Measurements from ENCODE around the gene NBPF1. TPM values are rescaled to one million over a fixed set of nuclear protein-coding genes. Genes with fewer than 3 reads are reported as not detected.
"Not testable (repeated sequence)": the region's sequence is repeated elsewhere in the genome, so short reads cannot be mapped to it uniquely, and the experiment has no call there.

Gene NBPF1
- total RNA-seq, 1 experiment from 2014 or later, result 24.5 TPM

DNA sequence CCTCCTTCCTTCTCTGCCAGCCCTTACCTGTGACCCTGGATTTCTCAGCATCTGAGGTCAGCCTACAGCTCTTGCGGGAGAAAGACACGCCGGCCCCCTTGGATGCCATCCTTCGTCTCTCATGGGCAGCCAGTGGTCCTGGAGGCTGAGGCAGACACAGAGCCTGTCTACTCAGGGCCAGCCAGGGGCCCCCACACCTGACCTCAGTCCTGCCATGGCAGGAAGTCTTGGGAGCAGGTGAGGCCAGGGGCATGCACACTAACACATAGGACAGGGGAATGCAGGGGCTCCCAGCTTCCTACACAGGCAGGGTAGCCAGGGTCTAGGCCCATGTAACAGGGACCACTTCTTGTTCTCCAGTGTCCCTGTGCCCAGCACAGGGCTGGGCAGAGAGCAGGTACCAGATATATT is 29.6 kb upstream of the NBPF1 start:
- not testable (repeated sequence) for DNase-seq (ENCODE audit: low read depth)

DNA sequence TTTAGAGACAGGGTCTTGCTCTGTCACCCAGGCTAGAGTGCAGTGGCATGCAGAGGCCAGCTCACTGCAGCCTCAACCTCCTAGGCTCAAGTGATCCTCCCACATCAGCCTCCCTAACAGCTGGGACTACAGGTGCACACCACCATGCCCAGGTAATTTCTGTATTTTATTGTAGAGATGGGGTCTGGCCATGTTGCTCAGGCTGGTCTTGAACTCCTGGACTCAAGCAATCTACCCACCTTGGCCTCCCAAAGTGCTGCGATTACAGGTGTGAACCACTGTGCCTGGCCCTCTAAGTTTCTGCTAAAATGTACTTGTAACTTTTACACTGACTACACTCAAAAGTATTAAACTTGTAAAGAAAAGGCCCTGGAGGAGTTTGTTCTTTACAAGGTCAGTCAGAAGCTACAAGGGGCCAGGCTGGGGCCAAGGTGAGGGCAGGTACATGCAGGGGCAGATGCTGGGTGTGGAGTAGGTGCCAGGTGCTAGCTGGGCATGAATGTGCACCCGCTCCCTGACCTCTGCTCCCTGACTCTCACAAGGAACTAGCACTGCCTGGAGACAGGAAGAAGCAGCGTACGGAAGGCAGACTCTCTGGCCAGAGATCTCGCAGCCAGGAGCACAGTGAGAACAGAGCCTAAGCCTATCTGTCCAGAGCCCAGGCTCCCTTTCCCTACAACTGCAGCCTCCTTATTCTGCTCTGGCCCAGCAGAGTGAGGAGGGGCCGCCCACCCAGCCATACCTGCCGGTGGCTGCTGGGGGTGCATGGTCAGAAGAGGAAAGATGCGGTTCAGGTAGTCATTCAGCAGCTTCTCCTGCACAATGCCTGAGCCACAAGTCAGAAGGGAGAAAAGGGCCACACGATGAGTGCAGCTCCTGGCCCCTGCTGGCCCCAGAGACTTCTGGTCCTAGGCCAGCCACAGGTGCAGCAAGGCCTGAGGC is 28.9 kb upstream of the NBPF1 start:
- DNase-seq (ENCODE audit: low read depth); in situ Hi-C loops (cut with HindIII; ENCODE audit: low pct_unique_long_range_greater_than_20kb, low sequenced_read_pairs): not testable (repeated sequence)

More for the DNA sequence above, 29.6 kb upstream of the NBPF1 start:
- in situ Hi-C loops (cut with HindIII; ENCODE audit: low pct_unique_long_range_greater_than_20kb, low sequenced_read_pairs), result not testable (repeated sequence)

DNA sequence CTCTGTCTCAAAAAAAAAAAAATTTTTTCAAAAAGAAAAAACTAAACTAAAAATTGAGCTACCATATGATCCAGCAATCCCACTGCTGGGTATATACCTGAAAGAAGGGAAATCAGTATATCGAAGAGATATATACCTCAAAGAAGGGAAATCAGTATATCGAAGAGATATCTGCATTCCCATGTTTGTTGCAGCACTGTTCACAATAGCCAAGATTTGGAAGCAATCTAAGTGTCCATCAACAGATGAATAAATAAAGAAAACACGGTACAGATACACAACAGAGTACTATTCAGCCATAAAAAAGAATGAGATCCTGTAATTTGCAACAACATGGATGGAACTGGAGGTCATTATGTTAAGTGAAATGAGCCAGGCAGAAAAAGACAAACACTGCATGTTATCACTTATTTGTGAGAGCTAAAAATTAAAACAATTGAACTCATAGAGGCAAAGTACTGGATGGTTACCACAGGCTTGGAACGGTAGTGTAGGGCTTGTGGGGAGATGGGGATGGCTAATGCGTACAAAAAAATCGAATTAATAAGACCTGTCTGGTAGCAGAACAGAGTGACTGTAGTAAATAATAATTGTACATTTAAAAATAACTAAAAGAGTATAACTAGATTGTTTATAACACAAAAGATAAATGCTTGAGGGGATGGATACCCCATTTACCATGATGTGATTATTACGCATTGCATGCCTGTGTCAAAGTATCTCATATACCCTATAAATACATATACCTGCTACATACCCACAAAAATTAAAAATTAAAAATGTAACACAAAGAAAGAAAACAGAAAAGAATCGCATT is 28.0 kb upstream of the NBPF1 start:
- in situ Hi-C loops (cut with HindIII; ENCODE audit: low pct_unique_long_range_greater_than_20kb, low sequenced_read_pairs); DNase-seq (ENCODE audit: low read depth): not testable (repeated sequence)

DNA sequence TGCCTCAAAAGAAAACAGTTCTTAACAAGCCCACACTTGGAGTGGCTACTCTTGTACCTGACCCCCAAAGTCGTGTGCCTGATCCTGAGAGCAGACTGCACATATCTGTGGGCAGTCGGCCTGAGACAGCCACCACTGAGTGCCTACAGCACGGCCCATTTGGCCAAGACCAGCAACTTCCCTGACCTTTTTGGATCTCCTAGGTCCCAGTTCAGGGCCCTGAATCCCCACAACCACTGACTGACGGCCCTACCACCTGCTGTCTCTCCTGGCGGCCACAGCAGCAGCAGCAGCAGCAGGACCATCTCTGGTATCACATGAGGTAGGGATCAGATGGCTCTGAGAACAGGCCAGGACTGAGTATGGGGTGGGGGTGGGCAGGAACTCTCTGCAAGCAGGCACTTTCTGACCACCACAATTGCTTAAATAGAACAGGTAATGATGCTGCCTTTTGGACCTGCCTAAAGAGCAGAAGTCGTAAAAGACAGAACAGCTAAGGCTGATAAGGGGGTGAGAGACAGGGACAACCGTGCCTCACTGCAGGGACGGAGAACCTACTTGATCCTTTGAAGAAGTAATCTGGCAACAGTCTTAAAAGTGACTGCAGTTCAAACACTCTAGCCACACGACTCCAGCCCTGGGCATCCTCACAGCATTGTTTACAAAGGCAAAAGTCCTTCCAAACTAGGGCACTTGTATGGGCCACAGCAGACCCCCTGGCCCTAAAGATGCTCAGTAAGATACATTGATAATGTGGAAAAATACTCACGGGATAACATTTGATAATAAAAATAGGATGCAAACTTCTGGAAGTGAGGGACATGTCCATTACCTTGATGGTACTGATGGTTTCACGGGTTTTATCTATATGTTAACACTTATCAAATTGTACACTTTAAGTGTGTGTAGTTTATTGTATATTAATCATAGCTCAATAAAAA is 26.0 kb upstream of the NBPF1 start:
- DNase-seq (ENCODE audit: low read depth); in situ Hi-C loops (cut with HindIII; ENCODE audit: low pct_unique_long_range_greater_than_20kb, low sequenced_read_pairs): not testable (repeated sequence)

DNA sequence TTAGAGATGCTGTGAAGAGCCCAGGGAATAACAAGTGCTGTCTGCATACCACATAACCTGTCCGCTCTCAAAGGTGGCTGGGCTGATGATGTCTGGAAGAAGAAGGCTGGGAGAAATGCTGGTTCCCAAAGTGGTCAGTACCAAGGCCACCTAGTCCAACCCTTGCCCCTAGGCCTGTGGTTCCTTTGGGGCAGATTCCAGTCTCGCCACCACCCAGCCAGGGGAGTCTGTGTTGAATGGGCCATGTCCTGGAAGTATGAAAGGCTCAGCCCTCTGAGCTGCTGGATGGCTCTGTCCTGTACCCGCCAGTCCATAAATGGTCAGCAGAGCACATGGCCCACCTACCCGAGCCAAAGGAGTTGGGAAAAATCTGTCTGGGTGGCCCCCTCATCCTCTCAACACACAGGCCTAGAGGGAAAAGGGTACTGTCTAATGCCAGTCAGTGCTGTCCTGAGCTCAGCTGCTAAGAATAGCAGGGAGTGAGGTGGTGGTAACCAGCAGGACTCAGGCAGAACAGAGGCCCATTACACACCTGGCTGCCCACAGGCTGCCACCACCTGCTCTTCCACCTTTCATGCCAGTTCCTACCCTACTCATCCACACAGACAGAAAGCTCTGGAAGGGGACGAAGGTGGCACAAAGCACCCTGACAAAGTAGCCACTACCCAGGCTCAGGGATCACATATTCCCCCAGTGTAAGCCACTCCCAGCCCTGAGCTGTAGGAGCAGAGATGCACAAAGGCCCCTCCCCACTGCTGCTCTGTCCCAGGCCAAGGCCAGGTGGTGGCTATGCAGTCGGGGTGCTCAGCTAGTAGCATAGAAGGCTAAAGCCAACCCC is 24.8 kb upstream of the NBPF1 start:
- in situ Hi-C loops (cut with HindIII; ENCODE audit: low pct_unique_long_range_greater_than_20kb, low sequenced_read_pairs); DNase-seq (ENCODE audit: low read depth): not testable (repeated sequence)

DNA sequence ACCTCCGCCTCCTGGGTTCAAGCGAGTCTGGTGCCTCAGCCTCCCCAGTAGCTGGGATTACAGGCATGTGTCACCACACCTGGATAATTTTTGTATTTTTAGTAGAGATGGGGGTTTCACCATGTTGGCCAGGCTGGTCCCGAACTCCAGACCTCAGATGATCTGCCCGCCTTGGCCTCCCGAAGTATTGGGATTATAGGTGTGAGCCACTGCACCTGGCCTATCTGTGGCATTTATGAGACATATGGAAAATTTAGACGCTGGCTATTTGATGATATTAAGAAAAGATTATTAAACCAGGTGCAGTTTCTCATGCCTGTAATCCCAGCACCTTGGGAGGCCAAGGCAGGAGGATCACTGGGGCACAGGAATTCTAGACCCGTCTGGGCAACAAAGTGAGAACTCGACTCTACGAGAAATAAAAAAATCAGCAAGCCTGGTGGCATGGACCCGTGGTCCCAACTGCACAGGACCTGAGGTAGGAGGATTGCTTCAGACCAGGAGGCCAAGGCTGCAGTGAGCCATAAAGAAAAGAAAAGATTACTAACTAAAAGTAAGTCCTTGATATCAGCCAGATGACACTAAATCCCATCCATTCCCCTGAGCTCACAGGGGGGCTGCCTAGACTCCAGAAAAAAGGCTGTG is 23.3 kb upstream of the NBPF1 start:
- in situ Hi-C loops (cut with HindIII; ENCODE audit: low pct_unique_long_range_greater_than_20kb, low sequenced_read_pairs); DNase-seq (ENCODE audit: low read depth): not testable (repeated sequence)

DNA sequence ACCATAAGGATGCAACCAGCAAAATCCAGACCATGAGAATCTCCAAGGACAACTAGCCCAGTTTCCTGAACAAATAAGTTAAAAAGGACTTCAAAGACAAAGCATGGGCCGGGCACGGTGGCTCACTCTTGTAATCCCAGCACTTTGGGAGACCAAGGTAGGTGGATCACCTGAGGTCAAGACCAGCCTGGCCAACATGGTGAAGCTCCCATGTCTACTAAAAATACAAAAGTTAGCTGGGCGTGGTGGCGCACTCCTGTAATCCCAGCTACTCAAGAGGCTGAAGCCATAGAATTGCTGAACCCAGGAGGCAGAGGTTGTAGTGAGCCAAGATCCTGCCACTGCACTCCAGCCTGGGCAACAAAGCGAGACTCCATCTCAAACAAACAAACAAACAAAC is 22.6 kb upstream of the NBPF1 start:
- DNase-seq (ENCODE audit: low read depth); in situ Hi-C loops (cut with HindIII; ENCODE audit: low pct_unique_long_range_greater_than_20kb, low sequenced_read_pairs): not testable (repeated sequence)

DNA sequence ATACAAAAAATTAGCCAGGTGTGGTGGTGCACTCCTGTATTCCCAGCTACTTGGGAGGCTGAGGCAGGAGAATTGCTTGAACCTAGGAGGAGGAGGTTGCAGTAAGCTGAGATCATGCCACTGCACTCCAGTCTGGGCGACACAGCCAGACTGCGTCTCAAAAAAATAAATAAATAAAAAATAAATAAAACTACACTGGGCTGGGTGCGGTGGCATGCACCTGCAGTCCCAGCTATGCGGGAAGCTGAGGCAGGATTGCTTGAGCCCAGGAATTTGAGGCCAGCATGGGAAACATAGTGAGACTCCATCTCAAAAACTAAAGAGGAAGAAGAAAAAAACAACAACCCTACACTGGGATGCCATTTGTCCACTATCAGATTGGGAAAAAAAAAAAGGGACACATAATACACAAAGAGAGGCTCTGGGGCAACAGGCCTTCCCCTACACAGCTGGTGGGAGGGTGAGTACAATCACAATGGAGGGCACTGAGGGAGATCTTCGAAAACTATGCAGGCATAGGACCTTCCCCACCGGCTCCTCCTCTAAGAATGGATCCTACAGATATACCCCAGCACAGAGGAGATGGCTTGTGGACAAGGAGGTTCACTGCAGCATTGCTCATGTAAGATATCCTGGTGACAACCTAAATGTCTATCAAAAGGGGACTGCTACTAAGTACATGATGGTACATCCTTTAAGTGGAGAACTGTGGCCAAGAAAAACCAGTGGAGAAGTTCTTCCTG is 20.3 kb upstream of the NBPF1 start:
- in situ Hi-C loops (cut with HindIII; ENCODE audit: low pct_unique_long_range_greater_than_20kb, low sequenced_read_pairs); DNase-seq (ENCODE audit: low read depth): not testable (repeated sequence)

DNA sequence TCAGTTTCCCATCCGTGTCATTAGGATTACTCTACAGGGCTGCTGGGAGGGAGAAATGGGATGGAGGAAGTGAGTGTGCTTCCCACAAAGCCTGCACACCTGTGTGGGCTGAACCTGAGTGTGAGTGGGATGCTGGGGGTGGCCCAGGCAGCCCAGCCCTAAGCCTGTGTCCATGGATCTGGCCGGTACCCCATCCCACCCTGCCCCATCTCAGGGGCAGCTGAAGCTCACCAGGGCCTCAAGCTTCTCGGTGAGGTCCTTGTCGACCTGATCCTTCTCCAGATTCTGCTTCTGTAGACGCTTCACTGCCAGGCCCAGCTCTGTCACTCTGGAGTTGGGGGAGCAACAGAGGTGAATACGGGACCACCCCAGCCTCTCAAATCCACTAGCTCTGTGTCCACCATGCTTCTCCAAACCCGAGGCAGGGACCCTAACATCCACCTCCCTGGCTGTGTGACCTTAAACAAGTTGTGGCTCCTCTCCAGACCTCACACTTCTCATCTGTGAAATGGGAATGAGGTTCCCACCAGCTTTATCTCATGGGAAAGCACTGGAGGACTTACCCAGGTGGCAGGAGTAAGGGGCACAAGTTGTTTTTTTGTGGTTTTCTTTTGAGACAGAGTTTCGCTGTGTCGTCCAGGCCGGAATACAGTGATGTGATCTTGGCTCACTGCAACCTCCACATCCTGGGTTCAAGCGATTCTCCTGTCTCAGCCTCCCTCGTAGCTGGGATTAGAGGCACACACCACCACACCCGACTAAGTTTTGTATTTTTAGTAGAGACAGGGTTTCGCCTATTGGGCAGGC is 18.9 kb upstream of the NBPF1 start:
- in situ Hi-C loops (cut with HindIII; ENCODE audit: low pct_unique_long_range_greater_than_20kb, low sequenced_read_pairs); DNase-seq (ENCODE audit: low read depth): not testable (repeated sequence)

DNA sequence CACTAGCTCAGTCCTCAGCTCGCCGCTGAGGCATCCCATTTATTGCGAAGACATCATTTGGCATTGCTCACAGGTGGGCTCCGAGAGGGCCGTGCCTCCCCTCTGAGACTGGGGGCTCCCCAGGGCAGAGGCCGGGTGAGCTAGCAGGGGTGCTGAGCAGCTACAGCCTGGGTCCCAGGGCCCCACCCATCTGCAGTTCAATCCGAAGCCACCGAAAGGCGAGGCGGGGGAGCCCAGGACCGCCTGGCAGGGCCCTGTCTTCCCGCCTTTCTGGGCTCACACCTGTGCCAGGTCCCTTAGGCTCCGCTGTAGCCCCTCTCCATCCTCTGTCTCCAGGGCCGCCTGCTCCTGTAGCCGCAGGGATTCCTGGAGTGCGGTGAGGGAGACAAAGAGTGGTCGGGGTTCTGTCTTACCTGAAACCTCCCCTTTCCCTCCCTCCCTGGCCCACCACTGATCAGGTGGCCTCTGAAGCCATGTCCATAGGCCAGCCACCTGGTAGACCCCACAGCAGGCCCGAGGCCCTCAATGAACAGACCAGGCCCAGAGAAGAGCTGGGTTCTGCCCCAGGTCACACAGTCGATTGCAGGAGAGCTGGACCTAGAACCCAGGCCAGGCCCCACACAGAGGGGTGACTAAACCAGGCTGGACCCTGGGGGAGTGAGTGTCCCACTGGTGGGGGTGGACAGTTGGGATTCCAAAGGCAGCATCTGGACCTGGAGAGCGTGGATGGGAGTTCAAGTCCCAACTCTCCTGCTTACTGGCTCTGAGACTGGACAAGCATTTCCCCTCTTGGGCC is 18.1 kb upstream of the NBPF1 start:
- in situ Hi-C loops (cut with HindIII; ENCODE audit: low pct_unique_long_range_greater_than_20kb, low sequenced_read_pairs), result no loop called here
- DNase-seq (ENCODE audit: low read depth), result no peak

DNA sequence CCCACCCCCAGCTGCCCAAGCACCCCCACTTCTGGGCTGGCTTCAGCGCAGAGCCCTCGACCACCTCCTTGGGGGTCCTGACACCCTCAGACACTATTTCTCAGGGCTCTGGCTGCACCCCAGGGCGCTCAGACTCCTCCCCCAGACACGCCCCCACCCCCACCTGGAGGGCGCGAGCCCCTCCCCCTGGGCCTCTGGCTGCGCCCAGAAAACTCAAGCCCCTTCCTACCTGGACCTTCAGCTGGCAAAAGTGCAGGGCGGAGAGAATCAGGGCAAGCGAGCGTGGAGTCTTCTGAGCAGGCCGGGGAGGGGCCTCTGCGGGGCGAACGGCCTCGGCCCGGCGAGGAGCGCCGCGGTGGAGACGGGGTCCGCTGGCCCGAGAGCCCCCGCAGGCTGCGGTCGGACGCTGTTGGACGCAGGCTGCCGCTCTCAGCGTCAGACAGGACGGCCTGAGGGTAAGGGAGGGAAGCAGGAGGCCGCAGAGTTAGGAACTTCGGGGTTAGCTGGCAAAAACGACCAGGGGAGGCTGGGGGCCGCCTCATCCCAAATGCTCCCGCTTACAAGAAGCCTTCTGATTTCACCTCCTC is 17.4 kb upstream of the NBPF1 start:
- in situ Hi-C loops (cut with HindIII; ENCODE audit: low pct_unique_long_range_greater_than_20kb, low sequenced_read_pairs), result no loop called here
- no peak for DNase-seq (ENCODE audit: low read depth)

DNA sequence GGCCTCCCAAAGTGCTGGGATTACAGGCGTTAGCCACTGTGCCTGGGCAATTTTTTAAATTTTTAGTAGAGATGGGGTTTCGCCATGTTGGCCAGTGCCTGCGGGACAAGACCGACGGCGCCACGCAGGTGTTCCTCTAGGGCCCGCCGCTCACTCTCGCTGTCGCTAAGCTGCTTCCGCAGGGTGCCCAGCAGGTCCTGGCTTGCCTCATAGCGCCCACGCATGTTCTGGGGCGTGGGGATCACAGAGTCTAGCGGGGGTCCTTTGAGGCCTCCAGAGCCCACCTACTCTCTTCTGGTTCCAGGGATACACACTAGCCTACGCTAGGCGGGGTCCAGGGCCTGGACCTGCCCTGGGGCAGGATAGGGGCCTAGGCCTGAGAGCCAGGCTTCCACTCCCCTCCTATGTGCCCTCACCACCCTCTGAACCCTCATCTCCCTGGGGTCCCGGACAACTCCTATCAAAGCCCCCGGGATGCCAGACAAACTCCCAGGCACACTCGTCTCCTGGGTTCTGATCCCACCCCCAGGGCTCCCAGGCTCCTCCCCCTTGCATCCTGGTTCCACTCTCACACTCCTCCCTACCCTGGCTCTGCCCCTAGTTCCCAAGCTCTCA is 16.7 kb upstream of the NBPF1 start:
- not testable (repeated sequence) for DNase-seq (ENCODE audit: low read depth)

DNA sequence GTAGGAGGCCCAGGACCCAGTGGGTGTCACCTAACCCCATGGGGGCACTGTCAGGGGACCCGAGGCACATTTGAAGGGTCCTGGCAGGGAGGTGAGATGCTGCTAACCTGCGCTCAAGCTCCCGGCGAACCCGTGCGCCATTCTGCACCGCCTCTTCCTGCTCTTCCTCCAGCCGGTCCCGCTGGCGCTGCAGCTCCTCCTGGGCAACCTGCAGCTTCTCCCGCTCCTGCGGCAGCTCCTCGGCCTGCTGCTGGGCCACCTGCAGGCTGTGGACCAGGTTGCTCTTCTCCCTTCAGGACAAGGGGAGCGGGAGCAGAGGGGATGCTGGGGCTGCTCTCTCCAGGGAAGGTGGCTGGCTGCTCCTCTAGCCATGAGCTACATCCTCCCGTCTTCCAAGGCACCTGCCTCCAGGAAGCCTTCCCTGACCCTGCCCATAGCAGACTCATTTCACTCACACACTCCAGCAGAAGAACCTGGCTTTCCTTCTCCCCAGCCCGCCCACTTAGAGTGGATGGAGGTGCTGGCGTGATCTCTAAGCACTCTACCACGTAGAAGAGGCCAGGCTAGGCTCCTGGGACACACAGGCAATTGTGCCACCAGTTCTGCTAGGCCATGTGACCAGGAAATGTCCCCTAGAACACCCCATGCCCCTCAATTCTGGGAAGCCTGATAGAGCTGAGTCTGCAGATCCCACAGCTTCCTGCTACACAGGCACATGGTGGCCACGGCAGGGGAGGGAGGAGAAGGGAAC is 15.2 kb upstream of the NBPF1 start:
- no peak for DNase-seq (ENCODE audit: low read depth)
- in situ Hi-C loops (cut with HindIII; ENCODE audit: low pct_unique_long_range_greater_than_20kb, low sequenced_read_pairs), result no loop called here

More for the DNA sequence above, 16.7 kb upstream of the NBPF1 start:
- in situ Hi-C loops (cut with HindIII; ENCODE audit: low pct_unique_long_range_greater_than_20kb, low sequenced_read_pairs), result not testable (repeated sequence)
